GM19397 (cell line): ENCODE measurements around the gene SLC35E1.
A peak's percentile ranks its signal among the peaks of the same experiment; 100 is the strongest.

Experiments used
- ATAC-seq: cut with Tn5 transposase; IDR thresholded peaks from one replicate; pipeline ENCODE4 v1.9.1; 2021; ENCODE audit warnings: mild to moderate bottlenecking, moderate library complexity; ENCODE audit not compliant: unreplicated experiment

The SLC35E1 gene

GRCh38 chr19:16599655-16600346 is 27.6 kb upstream of the SLC35E1 start:
- no peak for ATAC-seq

GRCh38 chr19:16598848-16599247 is 26.6 kb upstream of the SLC35E1 start:
- no peak for ATAC-seq

GRCh38 chr19:16596399-16596798 is 24.2 kb upstream of the SLC35E1 start:
- no peak for ATAC-seq

GRCh38 chr19:16595097-16595496 is 22.9 kb upstream of the SLC35E1 start:
- no peak for ATAC-seq

GRCh38 chr19:16594681-16595091 is 22.5 kb upstream of the SLC35E1 start:
- no peak for ATAC-seq

- peak; percentile 42 for ATAC-seq
Observed at GRCh38 chr19:16594131-16594586, 21.9 kb upstream of the SLC35E1 start.

- ATAC-seq, result no peak
Observed at GRCh38 chr19:16593181-16593580, 21.0 kb upstream of the SLC35E1 start.

GRCh38 chr19:16591803-16592556 is 19.8 kb upstream of the SLC35E1 start:
- ATAC-seq, result no peak

GRCh38 chr19:16590876-16591802 is 18.9 kb upstream of the SLC35E1 start:
- ATAC-seq, result no peak

GRCh38 chr19:16589917-16590316 is 17.7 kb upstream of the SLC35E1 start:
- no peak for ATAC-seq

GRCh38 chr19:16588824-16589577 is 16.8 kb upstream of the SLC35E1 start:
- ATAC-seq, result peak; percentile 5

- ATAC-seq, result peak; percentile 40
Observed at GRCh38 chr19:16587833-16588823, 15.9 kb upstream of the SLC35E1 start.

- no peak for ATAC-seq
Observed at GRCh38 chr19:16586991-16587832, 15.0 kb upstream of the SLC35E1 start.

- ATAC-seq, result no peak
Observed at GRCh38 chr19:16586477-16586871, 14.3 kb upstream of the SLC35E1 start.

GRCh38 chr19:16585808-16586476 is 13.7 kb upstream of the SLC35E1 start:
- ATAC-seq, result peak; percentile 31

GRCh38 chr19:16585094-16585801 is 13.0 kb upstream of the SLC35E1 start:
- ATAC-seq, result no peak
